Endothelial cell of umbilical vein (primary cell): ENCODE measurements around the gene SLC44A2. TPM values are rescaled to one million over a fixed set of nuclear protein-coding genes. Genes with fewer than 3 reads are reported as not detected.
A peak's percentile ranks its signal among the peaks of the same experiment; 100 is the strongest.

ENCODE experiments used
- BruUV-seq: library from RNA; stranded (reverse); fragments of 400-500 nt; replicated peaks from 2 replicates; lab custom pipeline; 2021; lab: Mats Ljungman, UMichigan
- CTCF ChIA-PET: fragments of 300-600, 350-600 bp; sonication (Branson Sonifier 250); formaldehyde crosslinking; loops from one replicate; lab custom pipeline; 2021; ENCODE audit warnings: antibody characterized with exemption, inconsistent platforms; lab: Charles Lee
- POLR2A ChIA-PET: fragments of 300-600, 350-600 bp; sonication (Branson Sonifier 250); formaldehyde crosslinking; loops from one replicate; lab custom pipeline; 2021; ENCODE audit warnings: antibody characterized with exemption, inconsistent platforms; lab: Charles Lee
- DNase-seq: peaks from one replicate; pipeline ENCODE4 v3.0.0-alpha.2; 2011; ENCODE audit warnings: low read depth, low spot score
- FAIRE-seq: peaks from 2 replicates; lab custom pipeline; 2011; peaks lifted over from hg19 to GRCh38; lab: Jason Lieb, UNC
- H2AFZ ChIP-seq: 2 replicates; pipeline ENCODE4 v1.6.0; 2012; ENCODE audit warnings: low read depth, low read length, control low read depth, inconsistent platforms
- H3K27ac ChIP-seq: 2 replicates; pipeline ENCODE4 v1.5.1; 2011; ENCODE audit warnings: low read depth, mild to moderate bottlenecking, control low read depth, low read length, moderate library complexity; ENCODE audit not compliant: insufficient read depth
- H3K27me3 ChIP-seq, 2 experiments: 2 replicates each; pipeline versions ENCODE4 v1.6.0 to v1.6.1; 2011; ENCODE audit warnings: low read length in 2 of 2, mixed read lengths in 1 of 2; ENCODE audit not compliant: control insufficient read depth in 2 of 2, insufficient read depth in 2 of 2
- H3K36me3 ChIP-seq, 2 experiments: 2 replicates in 1 of 2; 3 replicates in 1 of 2; pipeline ENCODE4 v1.5.1; 2011; ENCODE audit warnings: low read length in 2 of 2, mild to moderate bottlenecking in 1 of 2, moderate library complexity in 1 of 2; ENCODE audit not compliant: control insufficient read depth in 2 of 2, insufficient read depth in 2 of 2; ENCODE audit errors: extremely low read depth in 1 of 2
- H3K4me1 ChIP-seq: 3 replicates; pipeline ENCODE4 v1.5.1; 2011; ENCODE audit warnings: mild to moderate bottlenecking, low read length; ENCODE audit not compliant: control insufficient read depth, insufficient read depth; ENCODE audit errors: extremely low read depth
- H3K4me2 ChIP-seq: 2 replicates; pipeline ENCODE4 v1.6.1; 2011; ENCODE audit warnings: low read length, control low read depth, mixed read lengths; ENCODE audit not compliant: insufficient read depth
- H3K4me3 ChIP-seq, 3 experiments: fragments of 200-600 bp in 1 of 3; sonication (generic), shearing (Covaris generic) in 1 of 3; replicated peaks in 1 of 3; 2 replicates each; pipeline ENCODE4 v1.5.1; 2011 to 2016; ENCODE audit warnings: control low read depth in 3 of 3, low read length in 3 of 3, mild to moderate bottlenecking in 2 of 3, inconsistent platforms in 1 of 3, low read depth in 1 of 3, moderate library complexity in 1 of 3; ENCODE audit not compliant: insufficient read depth in 1 of 3
- H3K79me2 ChIP-seq: 2 replicates; pipeline ENCODE4 v1.6.0; 2012; ENCODE audit warnings: low read length, inconsistent platforms; ENCODE audit not compliant: control insufficient read depth, insufficient read depth
- H3K9ac ChIP-seq: replicated peaks from 2 replicates; pipeline ENCODE3; 2011; ENCODE audit warnings: low read length, control low read depth; ENCODE audit not compliant: insufficient read depth; ENCODE audit errors: extremely low read depth
- H3K9me1 ChIP-seq: replicated peaks from 3 replicates; pipeline ENCODE4 v1.6.0; 2011; ENCODE audit warnings: mild to moderate bottlenecking, low read length; ENCODE audit not compliant: control insufficient read depth, insufficient read depth; ENCODE audit errors: extremely low read depth
- H3K9me3 ChIP-seq: replicated peaks from 2 replicates; pipeline ENCODE4 v1.5.1; 2012; ENCODE audit warnings: low read length, inconsistent platforms; ENCODE audit not compliant: control insufficient read depth, insufficient read depth
- H4K20me1 ChIP-seq: replicated peaks from 2 replicates; pipeline ENCODE3; 2011; ENCODE audit warnings: mild to moderate bottlenecking, low read length; ENCODE audit not compliant: control insufficient read depth, insufficient read depth; ENCODE audit errors: extremely low read depth
- MYC ChIP-seq: IDR thresholded peaks from one replicate; pipeline ENCODE4 v1.6.1; 2011; ENCODE audit warnings: mild to moderate bottlenecking, low read depth, low read length
- dilution Hi-C: fragments of 300-500 bp; cut with MboI; formaldehyde crosslinking; loops from one replicate; pipeline ENCODE4 v1.15.0; 2019; ENCODE audit warnings: low sequenced_read_pairs; ENCODE audit not compliant: extremely low pct_ligation_motif_present
- intact Hi-C: fragments of 100-400 bp; cut with micrococcal nuclease; formaldehyde crosslinking; loops from one replicate; pipeline ENCODE4 v1.10.0; 2022
- polyA plus RNA-seq, 4 experiments: library from polyadenylated mRNA; depleted of rRNA in 3 of 4; stranded (reverse) in 3 of 4; unstranded in 1 of 4; fragments of >200 nt; gene quantifications; 2 replicates each; pipeline versions ENCODE4 v1.2.1 to v1.2.3, GENCODE V29; 2011 to 2012; ENCODE audit warnings: missing spikeins in 1 of 4
- total RNA-seq: library from RNA; stranded (reverse); gene quantifications from 2 replicates; pipeline ENCODE4 v1.2.3, GENCODE V29; 2021
- TF ChIP-seq, protein P1 (sequence below): IDR thresholded peaks from 2 replicates; pipeline ENCODE4 v1.6.1; 2011; ENCODE audit not compliant: insufficient read depth, insufficient read length
- TF ChIP-seq, protein P2 (sequence below), 2 donors: IDR thresholded peaks; 1 replicate in 1 of 2; 2 replicates in 1 of 2; pipeline ENCODE4 v1.5.1; 2011; ENCODE audit warnings: low read length in 2 of 2, mild to moderate bottlenecking in 2 of 2, moderate library complexity in 2 of 2, control low read depth in 1 of 2, inconsistent platforms in 1 of 2, low read depth in 1 of 2; ENCODE audit not compliant: insufficient read depth in 1 of 2; ENCODE audit errors: extremely low read depth in 1 of 2

The SLC44A2 gene
- total and polyA plus RNA-seq, 2 donors (not counting 3 experiments of a cell fraction or from before 2014, with no cell fraction given): 97.7 to 130 TPM

DNA sequence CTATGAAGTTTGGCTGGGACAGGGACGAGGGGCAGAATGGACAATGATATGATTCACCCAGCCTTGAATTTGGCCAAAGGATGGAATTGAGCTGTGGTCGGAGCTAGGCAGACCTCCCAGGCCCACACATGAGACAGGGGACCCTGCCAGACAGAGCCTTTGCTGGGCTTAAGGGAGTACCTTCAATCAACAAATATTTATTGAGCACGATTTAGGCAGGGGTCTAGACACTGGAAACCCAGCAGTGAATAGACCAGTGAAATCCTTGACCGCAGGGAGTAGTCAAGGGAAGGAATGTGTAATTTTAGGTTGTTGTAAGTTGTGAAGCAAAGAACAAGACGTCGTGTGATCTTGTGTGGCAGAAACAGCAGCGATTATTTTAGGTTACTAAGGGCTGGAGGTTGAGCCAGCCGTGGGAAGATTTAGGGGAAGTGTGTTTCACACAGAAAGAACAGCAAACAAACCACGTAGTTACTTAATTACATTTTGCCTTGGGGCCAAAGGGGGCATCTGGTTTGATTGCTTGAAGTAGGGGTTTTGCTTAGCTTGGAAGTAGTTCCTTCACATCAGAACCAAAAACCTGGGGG, 21.4 kb upstream of the SLC44A2 start:
- FAIRE-seq (peak; percentile 70), DNase-seq (peak; percentile 79)
- POLR2A ChIA-PET: no interaction called here
- Histone ChIP-seq H3K4me2 (peak overlapping the region; percentile 72), H3K4me3 (peak overlapping the region in 2 of 3 experiments; percentile 91 to 93), H3K4me1 (peaks cover 25% of the 10 kb centered on the region), H3K9me3 (no peaks in the 10 kb centered on the region), H3K9ac (peak overlapping the region; percentile 86), H3K79me2 (peaks cover 17% of the 10 kb centered on the region), H2AFZ (no peak overlapping the region), H4K20me1 (no peaks in the 10 kb centered on the region), H3K27ac (peak overlapping the region; percentile 74), H3K9me1 (no peaks in the 10 kb centered on the region), H3K27me3 (no peaks in the 10 kb centered on the region), H3K36me3 (no peaks in the 10 kb centered on the region)
- dilution Hi-C loops (no loop called here), intact Hi-C loops (loop anchor here (2.0 kb wide), 3 partner anchors 21 to 41 kb away; partner anchors contain the start of gene SLC44A2)
- BruUV-seq: no TSS peak
- CTCF ChIA-PET: interaction anchor here (0.6 to 2.1 kb wide), 8 partner anchors 21 to 166 kb away, joined by 3 to 17 read pairs (median 4); partner anchors contain the start of gene SLC44A2
- TF ChIP-seq, protein P1, sequence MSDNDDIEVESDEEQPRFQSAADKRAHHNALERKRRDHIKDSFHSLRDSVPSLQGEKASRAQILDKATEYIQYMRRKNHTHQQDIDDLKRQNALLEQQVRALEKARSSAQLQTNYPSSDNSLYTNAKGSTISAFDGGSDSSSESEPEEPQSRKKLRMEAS: no peak
- TF ChIP-seq MYC: no peak
- TF ChIP-seq, protein P2, sequence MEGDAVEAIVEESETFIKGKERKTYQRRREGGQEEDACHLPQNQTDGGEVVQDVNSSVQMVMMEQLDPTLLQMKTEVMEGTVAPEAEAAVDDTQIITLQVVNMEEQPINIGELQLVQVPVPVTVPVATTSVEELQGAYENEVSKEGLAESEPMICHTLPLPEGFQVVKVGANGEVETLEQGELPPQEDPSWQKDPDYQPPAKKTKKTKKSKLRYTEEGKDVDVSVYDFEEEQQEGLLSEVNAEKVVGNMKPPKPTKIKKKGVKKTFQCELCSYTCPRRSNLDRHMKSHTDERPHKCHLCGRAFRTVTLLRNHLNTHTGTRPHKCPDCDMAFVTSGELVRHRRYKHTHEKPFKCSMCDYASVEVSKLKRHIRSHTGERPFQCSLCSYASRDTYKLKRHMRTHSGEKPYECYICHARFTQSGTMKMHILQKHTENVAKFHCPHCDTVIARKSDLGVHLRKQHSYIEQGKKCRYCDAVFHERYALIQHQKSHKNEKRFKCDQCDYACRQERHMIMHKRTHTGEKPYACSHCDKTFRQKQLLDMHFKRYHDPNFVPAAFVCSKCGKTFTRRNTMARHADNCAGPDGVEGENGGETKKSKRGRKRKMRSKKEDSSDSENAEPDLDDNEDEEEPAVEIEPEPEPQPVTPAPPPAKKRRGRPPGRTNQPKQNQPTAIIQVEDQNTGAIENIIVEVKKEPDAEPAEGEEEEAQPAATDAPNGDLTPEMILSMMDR (IDR thresholded peaks at IDR 0.05; ENCODE audit: extremely low read depth in 1 of 2, insufficient read depth in 1 of 2, low read depth in 1 of 2, low read length in 2 of 2): no peak
